AG09319 (cell line): ENCODE measurements around the gene CALU.
A peak's percentile ranks its signal among the peaks of the same experiment; 100 is the strongest.

ENCODE experiments used
- DNase-seq: peaks from one replicate; pipeline ENCODE4 v3.0.0-alpha.2; 2010; ENCODE audit warnings: low read depth; ENCODE audit errors: extremely low read depth
- TF ChIP-seq, protein P1 (sequence below): IDR thresholded peaks from 2 replicates; pipeline ENCODE4 v1.5.1; 2011; ENCODE audit warnings: low read depth, mild to moderate bottlenecking, inconsistent platforms, low read length, moderate library complexity

The CALU gene

DNA sequence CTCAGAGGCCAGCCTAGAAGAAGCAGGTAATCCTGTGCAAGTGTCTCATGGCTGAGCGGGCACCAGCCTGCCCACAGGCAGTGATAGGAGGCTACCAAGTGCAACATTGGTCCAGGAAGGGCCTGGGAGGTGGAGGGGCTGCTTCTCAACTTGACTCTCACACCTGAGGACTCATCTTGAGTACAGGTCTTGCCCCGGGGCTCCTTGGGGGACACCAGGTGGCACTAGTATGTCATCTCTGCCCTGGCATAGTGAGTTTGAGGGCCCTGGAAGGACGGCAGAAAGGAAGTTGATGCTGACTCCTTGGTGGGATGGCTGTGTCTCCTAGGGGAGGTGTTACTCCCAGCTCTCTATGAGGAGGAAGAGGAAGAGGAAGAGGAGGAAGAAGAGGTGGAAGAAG is 54.9 kb downstream of the CALU start:
- TF ChIP-seq, protein P1, sequence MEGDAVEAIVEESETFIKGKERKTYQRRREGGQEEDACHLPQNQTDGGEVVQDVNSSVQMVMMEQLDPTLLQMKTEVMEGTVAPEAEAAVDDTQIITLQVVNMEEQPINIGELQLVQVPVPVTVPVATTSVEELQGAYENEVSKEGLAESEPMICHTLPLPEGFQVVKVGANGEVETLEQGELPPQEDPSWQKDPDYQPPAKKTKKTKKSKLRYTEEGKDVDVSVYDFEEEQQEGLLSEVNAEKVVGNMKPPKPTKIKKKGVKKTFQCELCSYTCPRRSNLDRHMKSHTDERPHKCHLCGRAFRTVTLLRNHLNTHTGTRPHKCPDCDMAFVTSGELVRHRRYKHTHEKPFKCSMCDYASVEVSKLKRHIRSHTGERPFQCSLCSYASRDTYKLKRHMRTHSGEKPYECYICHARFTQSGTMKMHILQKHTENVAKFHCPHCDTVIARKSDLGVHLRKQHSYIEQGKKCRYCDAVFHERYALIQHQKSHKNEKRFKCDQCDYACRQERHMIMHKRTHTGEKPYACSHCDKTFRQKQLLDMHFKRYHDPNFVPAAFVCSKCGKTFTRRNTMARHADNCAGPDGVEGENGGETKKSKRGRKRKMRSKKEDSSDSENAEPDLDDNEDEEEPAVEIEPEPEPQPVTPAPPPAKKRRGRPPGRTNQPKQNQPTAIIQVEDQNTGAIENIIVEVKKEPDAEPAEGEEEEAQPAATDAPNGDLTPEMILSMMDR: no peak
- DNase-seq: no peak

DNA sequence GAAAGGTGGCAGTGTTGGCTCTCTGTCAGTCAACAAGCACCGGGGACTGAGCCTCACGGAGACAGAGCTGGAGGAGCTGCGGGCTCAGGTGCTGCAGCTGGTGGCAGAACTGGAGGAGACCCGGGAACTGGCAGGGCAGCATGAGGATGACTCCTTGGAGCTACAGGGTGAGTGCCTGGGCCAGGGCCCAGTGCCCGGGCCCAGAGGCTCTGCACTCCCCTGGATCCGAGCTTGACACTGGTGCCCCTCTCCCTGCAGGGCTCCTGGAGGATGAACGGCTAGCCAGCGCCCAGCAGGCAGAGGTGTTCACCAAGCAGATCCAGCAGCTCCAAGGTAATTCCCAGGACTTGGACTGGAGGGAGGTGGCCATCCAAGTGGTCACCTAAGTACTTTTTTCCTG is 55.3 kb downstream of the CALU start:
- TF ChIP-seq, protein P1: no peak
- DNase-seq: no peak

DNA sequence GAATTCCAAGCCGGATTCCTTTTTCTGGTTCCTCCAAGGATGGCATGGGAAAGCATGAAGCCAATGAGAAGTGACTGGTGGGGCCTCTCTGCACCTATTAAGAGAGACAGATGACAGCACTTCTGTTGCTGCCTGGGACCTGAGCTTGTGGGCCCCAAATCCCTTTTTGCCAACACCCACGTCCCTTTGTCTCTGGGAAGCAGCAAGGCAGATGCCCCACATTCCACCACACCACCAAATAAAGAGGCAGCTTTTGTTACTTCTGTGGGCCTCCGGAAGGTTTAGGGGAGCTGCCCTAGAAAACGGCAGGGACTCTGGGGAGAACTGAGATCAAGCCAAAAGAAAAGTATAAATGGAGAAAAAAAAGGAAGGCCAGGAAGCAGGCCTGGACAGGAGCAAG is 56.0 kb downstream of the CALU start:
- TF ChIP-seq, protein P1: no peak
- DNase-seq: no peak

DNA sequence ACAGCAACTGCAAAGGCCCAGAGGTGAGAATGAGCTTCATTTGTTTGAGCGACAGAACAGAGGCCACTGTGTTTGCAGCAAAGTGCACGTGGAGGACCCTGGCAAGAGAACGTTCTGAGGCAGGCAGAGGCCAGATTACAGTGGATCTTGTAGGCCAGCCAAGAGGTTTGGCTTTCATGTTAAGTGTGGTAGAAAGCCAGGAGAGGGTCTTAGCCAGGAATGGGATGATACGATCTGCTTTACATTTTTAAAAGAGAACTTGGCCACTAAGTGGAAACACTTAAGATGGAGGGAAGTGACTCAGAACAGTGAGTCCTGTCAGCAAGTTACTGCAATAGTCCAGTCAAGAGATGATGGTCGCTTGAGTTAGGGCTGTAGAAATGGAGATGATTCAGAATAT is 57.2 kb downstream of the CALU start:
- TF ChIP-seq, protein P1: no peak
- peak; percentile 29 for DNase-seq

DNA sequence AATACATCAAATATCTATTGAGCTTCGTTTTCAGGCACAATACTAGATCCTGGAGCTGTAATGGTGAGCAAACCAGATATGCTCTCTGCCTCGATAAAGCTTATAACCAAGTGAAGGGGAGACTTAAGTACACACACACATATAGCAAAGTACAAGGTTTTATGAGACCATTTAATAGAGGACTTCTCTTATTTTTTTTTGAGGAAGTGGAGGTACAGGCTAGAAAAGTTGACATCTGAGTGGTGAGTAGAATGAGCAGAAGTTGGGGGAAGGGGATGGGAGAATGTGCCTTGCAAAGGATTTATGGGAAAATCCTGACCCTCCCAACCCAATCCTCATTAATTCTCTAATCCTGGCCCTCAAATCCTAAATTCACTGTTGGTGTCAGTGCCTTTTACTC is 60.3 kb downstream of the CALU start:
- TF ChIP-seq, protein P1: no peak
- DNase-seq: no peak

DNA sequence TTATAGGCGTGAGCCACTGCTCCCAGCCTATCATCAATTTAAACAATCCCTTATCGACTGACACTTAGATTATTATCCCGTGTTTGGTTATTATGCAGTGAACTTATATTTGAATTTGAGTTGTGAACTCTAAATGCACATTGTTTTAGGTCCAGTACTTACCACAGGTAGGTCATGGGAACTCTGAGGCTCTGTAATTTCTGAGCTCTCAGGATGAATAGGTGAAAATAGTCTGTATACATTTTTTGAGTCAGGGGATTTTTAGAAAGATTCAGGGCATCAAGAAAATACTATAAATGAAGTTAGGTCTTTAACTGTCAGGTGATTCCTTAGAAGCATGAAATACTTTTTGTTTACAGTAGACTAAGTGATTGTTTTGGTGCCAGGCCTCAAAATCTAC is 61.4 kb downstream of the CALU start:
- DNase-seq: no peak
- TF ChIP-seq, protein P1: no peak

DNA sequence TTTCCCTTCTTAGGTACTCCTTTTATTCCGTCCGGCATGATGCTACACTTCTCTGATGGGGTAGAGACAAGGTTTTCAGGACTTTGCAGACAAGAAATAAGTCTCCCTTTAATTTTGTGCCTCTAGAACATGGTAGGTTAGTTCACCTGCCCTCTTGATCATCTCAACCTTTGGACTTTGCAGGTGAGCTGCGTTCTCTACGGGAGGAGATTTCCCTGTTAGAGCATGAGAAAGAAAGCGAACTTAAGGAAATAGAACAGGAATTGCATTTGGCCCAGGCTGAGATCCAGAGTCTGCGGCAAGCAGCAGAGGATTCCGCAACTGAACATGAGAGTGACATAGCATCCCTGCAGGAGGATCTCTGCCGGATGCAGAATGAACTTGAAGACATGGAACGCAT is 61.8 kb downstream of the CALU start:
- TF ChIP-seq, protein P1: no peak
- DNase-seq: no peak
